ENCODE data around the gene NKX2-8.
"Not testable (repeated sequence)": the region's sequence is repeated elsewhere in the genome, so short reads cannot be mapped to it uniquely, and the experiment has no call there.

The NKX2-8 gene

DNA sequence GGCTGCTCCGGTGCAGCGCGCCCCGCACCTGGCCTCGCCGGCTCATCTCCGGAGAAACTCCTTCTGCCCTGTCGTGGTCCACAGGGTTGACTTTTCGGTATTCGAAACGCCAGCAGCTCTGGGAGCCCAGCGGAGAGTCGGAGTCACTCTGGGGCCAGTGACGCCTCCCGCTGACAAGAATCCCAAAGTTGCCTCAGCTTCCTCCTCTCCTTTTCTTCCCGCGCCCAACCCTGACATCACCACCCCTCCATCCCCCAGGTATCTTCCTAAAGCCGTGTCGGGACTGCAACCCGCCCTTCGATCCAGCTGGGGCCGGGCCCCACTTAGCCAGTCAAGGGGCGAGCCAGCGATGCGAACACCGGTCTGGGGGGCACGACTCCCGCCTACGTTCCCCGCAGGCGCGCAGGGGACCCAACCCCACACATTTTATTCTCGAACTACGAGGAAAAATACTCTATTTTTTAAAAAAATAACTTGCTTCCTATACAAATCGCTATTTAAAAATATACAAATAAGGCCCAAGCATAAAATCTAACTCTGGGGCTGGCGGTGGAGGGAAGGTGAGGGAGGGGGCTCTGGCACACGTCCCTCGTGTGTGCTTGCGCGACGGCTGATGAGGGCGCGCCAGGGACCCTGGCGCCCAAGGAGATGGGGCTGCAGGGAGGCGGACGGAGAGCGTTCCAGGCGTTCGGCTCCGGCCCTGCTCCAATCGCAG lies 2.1 kb downstream of the NKX2-8 start:
- DNase-seq (ENCODE audit: low read depth in 2 of 2) = no peak

DNA sequence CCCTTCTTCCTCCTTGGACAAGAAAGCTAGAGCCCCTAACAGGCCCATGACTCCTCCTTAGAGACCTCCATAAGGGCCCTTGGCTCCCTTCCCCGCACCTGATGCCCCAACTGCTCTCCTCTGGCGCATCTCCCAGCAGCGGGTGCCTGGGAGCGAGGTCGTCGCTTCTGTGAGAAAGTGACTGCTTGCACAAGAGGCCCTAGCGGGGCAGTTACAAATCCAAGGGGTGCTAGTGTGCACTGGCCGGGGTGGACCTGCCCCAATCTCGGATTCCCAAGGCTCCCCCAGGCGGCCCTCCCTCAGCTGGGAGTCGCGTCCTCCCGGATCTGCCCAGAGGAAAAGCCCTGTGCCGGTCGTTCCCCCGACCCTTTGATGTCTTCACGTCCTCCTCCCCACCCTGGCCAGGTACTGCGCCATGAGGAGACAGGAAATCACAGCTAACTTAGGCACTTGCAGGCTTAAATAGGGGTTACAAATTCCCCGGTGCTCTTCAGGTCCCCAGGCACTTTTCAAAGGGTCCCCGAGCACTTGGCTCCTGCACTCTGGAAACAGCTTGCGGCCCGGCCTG lies 2.8 kb downstream of the NKX2-8 start:
- DNase-seq (ENCODE audit: low read depth in 2 of 2) = no peak

DNA sequence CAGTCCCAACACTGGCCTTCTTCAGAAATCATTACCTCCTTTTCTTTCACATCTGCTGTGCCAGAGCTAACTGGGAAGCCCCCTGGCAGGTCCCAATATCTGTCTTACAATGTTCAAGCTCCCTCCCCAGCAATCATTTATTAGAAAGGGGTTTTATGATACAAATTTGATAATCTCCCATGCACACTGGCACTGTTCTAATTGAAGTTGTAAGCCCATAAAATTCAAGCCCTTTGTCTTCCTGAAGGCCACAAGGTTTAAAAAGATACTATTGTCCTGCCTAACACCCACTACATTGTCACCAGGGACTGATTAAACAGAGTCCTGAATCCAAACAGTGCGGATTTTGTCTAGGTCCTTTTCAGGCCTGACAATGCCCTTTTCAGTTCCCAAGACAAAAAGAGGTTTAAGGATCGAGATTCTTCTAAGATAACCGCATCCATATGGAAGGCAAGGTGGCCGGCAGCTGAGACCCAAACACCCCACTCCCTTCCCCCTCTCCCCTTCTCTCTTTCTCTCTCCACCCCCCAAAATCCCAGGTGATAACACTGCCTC lies 3.3 kb downstream of the NKX2-8 start:
- DNase-seq (ENCODE audit: low read depth in 2 of 2) = no peak

DNA sequence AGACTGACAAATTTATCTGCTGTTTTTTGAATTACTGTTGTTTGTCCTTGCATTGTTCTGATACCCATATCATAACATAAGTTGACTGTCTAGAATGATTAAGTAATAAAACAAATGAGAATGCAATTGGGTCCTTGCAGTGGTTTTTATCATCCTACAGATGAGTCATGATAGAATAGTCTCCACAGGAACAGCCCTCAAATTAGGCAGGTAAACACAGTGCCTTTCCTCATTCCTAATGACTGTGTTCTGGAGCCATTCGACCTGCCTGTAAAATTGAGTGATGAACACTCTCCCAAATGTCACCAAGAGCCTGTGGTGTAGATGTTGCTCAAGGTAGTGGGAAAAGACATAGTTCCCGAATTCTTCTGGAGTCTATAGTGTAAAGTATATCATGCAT lies 12.3 kb downstream of the NKX2-8 start:
- DNase-seq (ENCODE audit: low read depth in 2 of 2) = no peak

DNA sequence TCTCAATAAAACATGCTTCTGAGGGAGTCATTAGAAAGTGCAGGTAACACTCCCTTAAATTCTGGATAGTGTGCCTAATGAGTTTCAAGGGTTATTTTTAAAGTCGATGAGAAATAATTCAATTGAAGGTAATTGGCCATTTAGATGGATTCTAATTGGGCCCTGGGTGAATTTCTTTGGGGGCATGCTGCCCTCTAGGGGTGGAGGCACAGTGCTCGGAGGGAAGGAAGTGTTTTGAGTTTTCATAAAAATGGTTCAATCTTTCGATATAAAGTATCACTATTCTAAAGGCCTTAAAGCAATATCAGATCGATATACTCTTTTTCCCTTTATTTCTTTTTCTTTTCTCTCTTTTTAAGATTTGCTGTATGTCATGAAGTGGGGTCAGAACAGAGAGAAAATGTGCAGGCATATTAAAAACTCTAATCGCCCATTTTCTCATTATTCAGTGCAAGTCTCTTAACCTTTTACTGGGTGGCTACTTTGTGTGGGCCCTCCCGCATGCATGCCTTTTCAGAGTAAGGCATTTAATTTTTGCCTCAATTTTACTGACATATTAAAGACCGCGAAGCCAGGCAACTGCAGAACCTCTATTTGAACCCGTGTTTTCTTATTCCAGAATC lies 25.5 kb downstream of the NKX2-8 start:
- peak in 1 of 2 donors; percentile 19 for DNase-seq (ENCODE audit: low read depth in 2 of 2)

DNA sequence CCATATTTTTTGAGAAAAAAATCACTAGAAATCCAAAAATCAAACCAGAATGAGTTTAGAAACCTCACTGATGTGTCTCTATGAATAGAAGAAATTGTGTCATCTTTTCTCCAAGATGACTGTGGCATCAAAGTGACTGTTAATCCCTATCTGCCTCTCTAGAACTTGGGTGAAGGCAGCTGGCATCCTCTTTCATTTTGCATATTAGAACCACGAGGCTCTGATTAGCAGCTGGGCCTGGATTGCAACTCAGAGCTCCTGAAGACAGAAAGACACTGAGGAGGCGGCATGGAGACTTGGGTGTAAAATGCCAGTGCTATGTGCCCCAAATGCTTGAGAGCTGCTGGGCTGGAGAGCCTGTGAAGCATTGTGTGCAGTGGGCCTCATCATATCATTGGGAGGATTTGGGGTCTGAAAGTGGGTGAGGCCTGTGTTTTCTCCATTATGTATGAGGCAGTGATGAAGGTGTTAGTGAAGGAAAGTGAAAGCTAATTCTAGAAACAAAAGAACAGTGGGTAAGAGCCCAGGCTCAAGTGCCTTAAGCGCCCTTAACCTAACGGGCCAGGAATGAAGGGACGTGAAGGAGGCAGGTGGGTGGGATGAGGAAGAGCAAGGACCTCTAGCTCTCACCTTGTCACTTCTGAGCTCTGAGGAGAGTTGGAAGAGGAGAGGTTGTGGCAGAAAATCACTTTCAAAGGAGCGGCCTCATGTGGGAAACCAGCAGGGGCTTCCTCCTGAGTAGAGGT lies 26.2 kb downstream of the NKX2-8 start:
- DNase-seq (ENCODE audit: low read depth in 2 of 2) = no peak

DNA sequence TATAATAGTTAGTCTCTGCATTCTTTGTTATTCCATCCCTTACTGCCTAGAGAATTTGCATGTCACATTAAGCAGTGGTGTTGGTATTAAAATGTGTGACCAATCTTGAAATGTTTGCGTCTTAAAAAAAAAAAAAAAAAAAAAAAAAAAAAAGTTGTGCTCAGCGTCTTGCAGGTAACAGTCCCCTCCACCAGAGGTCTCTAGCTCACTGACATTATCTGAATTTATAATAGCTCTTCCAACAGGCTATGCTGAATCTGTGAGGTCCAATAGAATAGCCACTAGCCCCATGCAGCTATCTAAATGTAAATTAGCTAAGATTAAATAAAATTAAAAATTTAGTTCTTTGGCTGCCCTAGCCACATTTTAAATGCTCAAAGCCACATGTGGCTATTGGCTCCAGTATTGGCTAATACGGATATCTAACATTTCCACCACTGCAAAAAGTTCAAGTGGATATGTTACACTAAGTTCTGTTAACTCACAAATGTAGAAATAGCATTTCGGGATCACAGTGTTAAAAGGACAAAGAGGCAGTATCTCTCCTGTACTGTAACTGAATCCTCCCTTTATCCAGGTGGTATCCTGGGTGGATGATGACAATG lies 28.7 kb downstream of the NKX2-8 start:
- DNase-seq (ENCODE audit: low read depth in 2 of 2) = no peak

DNA sequence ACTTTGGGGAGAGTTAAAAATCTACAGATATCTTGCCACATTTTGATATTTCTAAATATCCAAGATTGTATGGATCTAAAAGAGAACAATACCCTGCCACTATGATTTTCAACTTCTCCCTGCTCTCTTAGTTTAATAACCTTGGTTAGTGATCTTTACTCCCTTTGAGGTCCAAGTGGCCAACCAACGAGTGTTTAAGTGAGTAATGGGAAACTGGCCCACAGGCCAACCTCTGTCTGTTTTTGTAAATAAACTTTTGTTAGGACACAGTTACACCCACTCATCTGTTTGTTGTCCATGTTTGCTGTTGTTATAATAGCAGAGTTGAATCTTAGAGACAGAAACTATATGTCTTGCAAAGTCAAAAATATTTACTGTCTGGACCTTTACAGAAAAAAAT lies 31.5 kb downstream of the NKX2-8 start:
- no peak for DNase-seq (ENCODE audit: low read depth in 2 of 2)

DNA sequence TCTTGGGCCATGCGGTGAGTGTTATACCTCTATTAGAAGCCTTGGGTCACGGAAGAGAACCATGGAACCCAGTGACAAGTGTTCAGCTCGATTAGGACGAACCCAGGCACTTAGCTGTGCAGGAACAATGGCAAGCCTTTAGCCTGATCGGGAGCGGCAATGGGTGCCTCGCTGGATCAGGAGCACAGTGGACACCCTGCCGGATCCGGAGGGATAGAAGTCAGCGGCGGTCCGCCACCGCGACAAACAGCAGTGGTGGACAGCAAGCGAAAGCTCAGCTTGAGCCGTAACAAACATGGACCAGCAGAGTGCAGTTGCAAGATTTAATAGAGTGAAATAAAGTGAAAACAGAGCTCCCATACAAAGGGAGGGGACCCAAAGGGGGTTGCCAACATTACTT lies 38.1 kb downstream of the NKX2-8 start:
- DNase-seq (ENCODE audit: low read depth in 2 of 2) = not testable (repeated sequence)

DNA sequence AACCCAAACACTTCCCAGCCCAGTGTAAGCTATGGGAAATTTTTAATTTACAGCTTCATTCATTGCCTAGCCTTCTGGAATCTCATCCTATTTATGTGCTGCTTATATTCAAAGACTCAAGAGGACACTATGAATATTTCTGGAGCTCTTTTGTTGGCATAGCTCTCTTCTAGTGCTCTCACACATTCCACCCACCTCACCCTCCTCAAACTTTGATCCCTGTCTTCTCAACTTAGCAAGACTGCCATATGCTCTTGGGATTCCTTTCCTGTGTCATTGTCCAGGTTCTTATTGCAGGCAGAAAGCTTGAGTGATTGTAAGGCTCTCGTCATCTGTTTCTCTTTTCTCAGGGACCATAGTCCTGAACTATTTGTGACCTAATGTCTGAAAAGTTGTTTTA lies 44.4 kb downstream of the NKX2-8 start:
- DNase-seq (ENCODE audit: low read depth in 2 of 2) = no peak

Data from stimulated activated CD4-positive, alpha-beta T cell treated with anti-CD3 and anti-CD28 coated beads, Interleukin-4, amount 100 ng/mL, for 48 hours (primary cell).